HG03103 (cell line): ENCODE results near the gene CC2D2B.
"Not testable (repeated sequence)": the region's sequence is repeated elsewhere in the genome, so short reads cannot be mapped to it uniquely, and the experiment has no call there.

Experiments
- ATAC-seq: cut with Tn5 transposase; IDR thresholded peaks from one replicate; pipeline ENCODE4 v1.9.1; 2021; ENCODE audit warnings: low read depth; ENCODE audit not compliant: unreplicated experiment

The CC2D2B gene

DNA sequence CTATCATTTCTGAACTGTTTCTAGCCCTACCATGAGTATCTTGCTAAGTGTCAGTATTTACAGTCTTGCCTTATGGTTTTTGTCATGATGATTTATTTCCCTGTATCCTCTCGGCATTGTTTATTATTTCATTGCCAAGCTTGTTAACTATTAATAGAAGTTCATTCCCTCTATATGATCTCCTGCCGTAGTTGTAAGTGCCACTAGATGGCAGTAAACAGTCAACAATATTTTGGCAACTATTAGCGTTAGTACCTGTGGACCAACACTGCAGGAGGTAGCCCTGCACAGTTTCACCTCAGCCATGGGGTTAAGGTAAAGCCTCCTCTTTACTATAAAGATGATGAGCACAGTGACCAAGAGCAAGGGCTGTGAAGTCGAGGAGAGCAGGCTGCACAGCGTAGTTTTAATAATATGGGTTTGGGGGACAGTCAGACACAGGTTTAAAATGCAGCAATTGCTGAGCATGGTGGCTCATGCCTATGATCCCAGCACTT lies 109.5 kb downstream of the CC2D2B start:
- peak; percentile 74 for ATAC-seq

GRCh38 chr10:96021332-96021731 lies 113.6 kb downstream of the CC2D2B start:
- ATAC-seq = no peak

- ATAC-seq = no peak
Measured at GRCh38 chr10:96022739-96023138, 115.0 kb downstream of the CC2D2B start.

DNA sequence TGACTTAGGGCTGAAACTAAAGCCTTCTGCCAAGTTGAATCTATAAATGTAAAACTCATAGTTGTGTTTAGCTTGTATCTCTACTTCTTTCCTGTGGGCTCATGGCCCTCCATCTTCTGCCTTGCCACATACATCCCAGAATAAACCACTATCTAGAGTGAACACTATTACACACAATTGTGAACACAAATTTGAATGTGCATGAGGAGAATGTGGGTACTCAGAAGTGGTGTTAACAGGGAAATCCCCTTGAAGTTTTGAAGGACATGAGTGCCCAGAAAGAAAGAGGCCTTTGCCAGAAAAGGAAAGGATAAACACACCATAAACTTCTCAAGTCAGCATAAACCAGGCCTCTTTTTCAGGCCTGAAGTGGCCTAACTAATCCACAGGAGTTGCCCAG lies 115.4 kb downstream of the CC2D2B start:
- no peak for ATAC-seq

- no peak for ATAC-seq
Measured at GRCh38 chr10:96025566-96025965, 117.8 kb downstream of the CC2D2B start.

GRCh38 chr10:96034625-96035024 lies 126.8 kb downstream of the CC2D2B start:
- ATAC-seq = no peak

DNA sequence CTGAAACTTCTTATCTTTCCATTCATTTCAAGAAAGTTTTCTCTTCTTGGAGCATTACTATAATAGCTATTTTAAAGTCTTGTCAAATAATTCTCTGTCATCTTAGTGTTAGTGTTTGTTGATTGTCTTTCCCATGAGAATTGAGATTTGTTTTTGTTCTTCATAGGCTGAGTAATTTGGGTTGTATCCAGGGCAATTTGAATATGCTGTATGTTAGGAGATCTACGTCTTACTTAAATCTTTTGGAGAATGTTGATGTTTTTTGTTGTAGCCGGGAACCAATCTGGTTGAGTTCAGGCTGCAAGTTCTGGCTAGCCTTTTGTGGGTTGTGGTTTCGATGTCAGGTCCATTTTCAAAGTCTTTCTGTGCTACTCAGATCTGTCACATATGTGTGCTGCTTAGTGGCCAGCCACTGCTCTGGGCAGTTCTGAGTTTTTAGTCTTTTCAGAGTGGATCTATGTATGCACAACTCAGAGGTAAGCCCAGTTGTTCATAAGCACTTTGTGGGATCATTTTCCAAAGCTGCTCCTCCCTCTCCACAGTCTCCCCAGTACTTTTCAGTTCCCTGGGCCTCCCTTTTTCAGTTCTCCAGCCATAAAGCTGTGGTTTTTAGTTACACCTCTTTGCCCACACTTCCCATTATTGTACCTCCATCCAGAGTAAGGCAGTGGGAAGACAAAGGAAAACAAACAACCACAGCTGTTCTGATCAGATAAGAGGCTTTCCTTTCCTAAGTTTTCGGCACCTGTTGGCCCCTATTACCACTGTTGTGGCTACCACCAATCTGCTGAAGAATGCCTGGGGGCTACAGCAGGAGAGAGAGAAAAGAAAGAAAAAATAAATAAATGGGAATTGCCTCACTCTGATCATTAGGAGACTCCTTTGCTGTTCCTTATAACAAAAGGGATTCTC lies 131.0 kb downstream of the CC2D2B start:
- ATAC-seq = no peak

DNA sequence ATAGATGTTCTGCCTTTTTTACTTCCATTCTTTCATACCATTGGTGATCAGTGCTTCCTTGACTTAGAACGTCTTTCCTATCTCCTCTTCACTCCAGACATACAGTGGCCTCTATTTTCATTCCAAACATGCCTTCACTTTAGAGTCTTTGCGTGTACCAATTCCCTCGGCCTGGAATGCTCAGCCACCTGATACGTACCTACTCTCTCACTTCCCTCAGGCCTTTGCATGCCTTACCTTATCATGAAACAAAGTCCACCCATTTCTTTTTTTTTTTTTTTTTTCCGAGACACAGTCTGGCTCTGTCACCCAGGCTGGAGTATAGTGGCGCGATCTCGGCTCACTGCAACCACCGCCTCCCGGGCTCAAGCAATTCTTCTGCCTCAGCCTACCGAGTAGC lies 133.4 kb downstream of the CC2D2B start:
- no peak for ATAC-seq

- ATAC-seq = peak; percentile 84
Measured at GRCh38 chr10:96043033-96043892, 135.5 kb downstream of the CC2D2B start, which contains the start of gene CCNJ. CCNJ (plus strand) TSS chr10:96043583; CDS start chr10:96044394, 811 bp downstream.

DNA sequence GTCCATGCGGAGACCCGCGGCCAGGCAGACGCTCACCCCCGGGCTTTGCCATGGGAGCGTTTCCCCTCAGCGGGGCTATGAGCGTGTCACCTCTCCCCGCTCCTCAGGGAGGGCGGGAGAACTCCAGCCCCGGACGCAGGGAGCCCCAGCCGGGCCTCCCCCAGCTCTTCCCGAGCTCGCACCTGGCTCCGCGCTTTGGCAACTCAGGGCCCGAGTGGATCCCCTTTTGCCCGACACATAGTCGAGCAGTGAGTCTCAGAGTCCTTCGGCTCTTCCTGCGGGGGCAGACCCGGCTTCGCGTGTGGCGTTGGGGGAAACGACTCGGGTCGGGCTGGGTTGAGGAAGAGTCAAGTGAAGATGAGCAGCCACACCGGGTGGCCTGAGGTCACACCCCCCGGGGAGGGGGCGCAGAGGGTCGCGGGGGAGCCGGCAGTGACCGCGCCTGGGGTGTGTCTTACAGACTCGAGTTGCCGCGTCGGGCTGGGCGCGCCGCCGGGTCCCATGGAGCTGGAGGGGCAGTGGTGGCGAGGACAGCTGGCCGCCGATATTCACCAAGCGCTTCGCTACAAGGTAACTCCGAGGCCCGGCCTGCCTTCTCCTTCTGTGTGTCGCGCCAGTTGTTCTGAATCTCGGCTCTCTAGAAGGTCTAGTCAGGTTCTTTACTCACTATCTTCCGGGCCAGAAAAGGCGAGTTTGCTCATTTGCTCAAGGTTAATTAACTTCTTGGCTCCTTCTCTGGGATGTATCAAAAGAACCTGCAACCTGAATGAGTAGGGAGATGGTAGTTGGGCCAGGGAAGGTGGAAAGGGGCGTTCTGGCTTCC lies 136.3 kb downstream of the CC2D2B start:
- peak; percentile 32 for ATAC-seq

GRCh38 chr10:96044736-96045135 lies 137.0 kb downstream of the CC2D2B start:
- no peak for ATAC-seq

GRCh38 chr10:96046546-96046945 lies 138.8 kb downstream of the CC2D2B start:
- no peak for ATAC-seq

DNA sequence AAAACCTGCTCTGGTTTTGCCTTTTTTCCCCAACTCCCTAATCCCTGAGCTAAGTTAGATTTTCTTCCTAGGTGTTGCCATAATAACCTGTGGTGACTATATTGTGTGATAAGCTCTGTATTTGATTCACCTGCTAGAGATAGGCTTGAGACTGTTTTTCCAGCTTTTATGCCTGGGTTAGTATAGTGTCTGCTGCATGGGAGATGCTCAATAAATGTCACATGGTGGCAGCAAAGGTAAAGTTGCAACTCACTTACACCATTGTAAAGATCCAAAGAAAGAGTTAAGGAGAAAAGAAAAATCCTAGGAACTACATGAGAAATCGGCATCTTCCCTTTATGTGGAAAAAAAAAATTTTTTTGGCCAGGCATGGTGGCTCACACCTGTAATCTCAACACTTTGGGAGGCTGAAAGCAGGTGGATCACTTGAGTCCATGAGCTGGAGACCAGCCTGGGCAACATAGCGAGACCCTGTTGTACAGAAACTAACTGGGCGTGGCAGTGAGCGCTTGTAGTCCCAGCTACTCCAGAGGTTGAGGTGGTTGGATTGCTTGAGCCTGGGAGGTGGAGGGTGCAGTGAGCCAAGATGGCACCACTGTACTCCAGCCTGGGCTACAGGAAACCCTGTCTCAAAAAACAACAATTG lies 139.4 kb downstream of the CC2D2B start:
- ATAC-seq = no peak

GRCh38 chr10:96047925-96048324 lies 140.2 kb downstream of the CC2D2B start:
- ATAC-seq = not testable (repeated sequence)

GRCh38 chr10:96049340-96049739 lies 141.6 kb downstream of the CC2D2B start:
- ATAC-seq = no peak

DNA sequence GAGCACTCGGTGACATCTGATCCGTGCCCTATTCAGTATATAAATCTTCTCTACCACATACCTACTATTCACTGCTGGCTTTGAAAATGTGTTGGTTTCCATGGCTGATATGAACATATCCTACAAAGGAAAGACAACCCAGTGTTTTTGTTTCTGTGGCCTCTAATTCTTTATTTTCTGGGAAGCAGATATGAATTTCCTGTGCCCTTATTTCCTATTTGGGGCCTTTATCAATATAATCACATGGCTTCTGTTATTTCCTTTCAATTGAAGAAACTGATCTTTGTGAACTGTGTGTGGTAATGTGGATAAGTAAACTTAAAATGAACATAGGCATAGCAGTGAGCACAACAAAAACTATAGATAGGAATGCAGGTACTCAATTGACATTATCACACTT lies 146.2 kb downstream of the CC2D2B start:
- no peak for ATAC-seq

- no peak for ATAC-seq
Measured at GRCh38 chr10:96056787-96057186, 149.0 kb downstream of the CC2D2B start.

- ATAC-seq = no peak
Measured at GRCh38 chr10:96061232-96061631, 153.5 kb downstream of the CC2D2B start.

DNA sequence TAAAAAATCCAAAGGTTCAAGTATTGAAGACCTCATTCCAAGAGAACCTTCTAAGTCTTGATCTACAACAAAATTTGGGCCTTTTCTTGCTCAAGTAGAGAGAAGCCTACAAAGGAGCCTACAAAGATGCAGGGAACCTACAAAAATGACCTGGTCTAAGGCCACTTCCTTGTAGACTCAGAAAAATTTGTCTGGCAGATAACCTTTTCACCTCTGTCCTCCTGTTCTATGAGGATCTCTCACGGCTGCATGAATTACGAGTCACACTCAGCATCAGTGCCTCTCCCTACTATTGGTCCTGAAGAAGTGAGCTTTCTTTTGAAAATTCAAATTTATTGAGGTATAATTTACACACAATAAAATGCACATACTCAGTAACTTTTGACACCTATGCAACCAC lies 164.9 kb downstream of the CC2D2B start:
- ATAC-seq = no peak

GRCh38 chr10:96073722-96074121 lies 165.9 kb downstream of the CC2D2B start:
- no peak for ATAC-seq
